Spleen (tissue), 11 donors: Measurements from ENCODE around the gene RNF167. TPM values are rescaled to one million over a fixed set of nuclear protein-coding genes. Genes with fewer than 3 reads are reported as not detected.
A peak's percentile ranks its signal among the peaks of the same experiment; 100 is the strongest.
"Not testable (repeated sequence)": the region's sequence is repeated elsewhere in the genome, so short reads cannot be mapped to it uniquely, and the experiment has no call there.

Experiments used
- DNase-seq: peaks from one replicate; pipeline ENCODE4 v3.0.0-alpha.2; 2020
- H3K27ac ChIP-seq, 8 donors: fragments of 200-600 bp; sonication (generic) in 7 of 8; 1 replicate in 4 of 8; 2 replicates in 4 of 8; pipeline versions ENCODE4 v1.5.0 to v1.8.0; 2016 to 2021; ENCODE audit warnings: inconsistent platforms in 4 of 8, mild to moderate bottlenecking in 4 of 8, moderate library complexity in 1 of 8
- H3K27me3 ChIP-seq, 7 donors: fragments of 200-600 bp; sonication (generic) in 6 of 7; replicated peaks in 1 of 7; 1 replicate in 4 of 7; 2 replicates in 3 of 7; pipeline versions ENCODE4 v1.5.0 to v1.8.0; 2016 to 2021; ENCODE audit warnings: inconsistent platforms in 3 of 7, mild to moderate bottlenecking in 1 of 7
- H3K36me3 ChIP-seq, 6 donors: fragments of 200-600 bp; sonication (generic) in 5 of 6; 1 replicate in 4 of 6; 2 replicates in 2 of 6; pipeline versions ENCODE4 v1.5.0 to v1.8.0; 2016 to 2021; ENCODE audit warnings: inconsistent platforms in 2 of 6
- H3K4me1 ChIP-seq, 6 donors: fragments of 200-600 bp; sonication (generic) in 5 of 6; 1 replicate in 3 of 6; 2 replicates in 3 of 6; pipeline versions ENCODE4 v1.5.0 to v1.8.0; 2016 to 2021; ENCODE audit warnings: inconsistent platforms in 3 of 6
- H3K4me3 ChIP-seq, 8 donors: fragments of 200-600 bp; sonication (generic) in 7 of 8; 1 replicate in 4 of 8; 2 replicates in 4 of 8; pipeline versions ENCODE4 v1.5.0 to v1.8.0; 2016 to 2021; ENCODE audit warnings: inconsistent platforms in 4 of 8, mild to moderate bottlenecking in 4 of 8, moderate library complexity in 2 of 8
- H3K9me3 ChIP-seq, 8 donors: fragments of 200-600 bp; sonication (generic) in 7 of 8; 1 replicate in 4 of 8; 2 replicates in 4 of 8; pipeline versions ENCODE4 v1.5.0 to v1.8.0; 2016 to 2021; ENCODE audit warnings: inconsistent platforms in 4 of 8
- POLR2A ChIP-seq, 3 donors: fragments of 450-650 bp; IDR thresholded peaks; one replicate each; pipeline ENCODE4 v1.5.1; 2017; ENCODE audit warnings: antibody characterized with exemption in 3 of 3, mild to moderate bottlenecking in 1 of 3
- POLR2AphosphoS5 ChIP-seq, 3 donors: sonication (generic); formaldehyde crosslinking; IDR thresholded peaks; one replicate each; pipeline ENCODE4 v1.5.1; 2017; ENCODE audit warnings: antibody characterized with exemption in 3 of 3
- WGBS, 5 donors: extraction: QIAGEN DNeasy Blood & Tissue Kit in 3 of 5; methylation state at CpG; one replicate each; pipeline versions ENCODE4 v1.1.5 to v1.1.7; 2013 to 2018; 5-methylcytosine and 5-hydroxymethylcytosine counted together
- intact Hi-C: fragments of 100-400 bp; cut with DNase I; formaldehyde crosslinking; loops from one replicate; pipeline ENCODE4 v1.15.0; 2023; ENCODE audit warnings: low total_unique reads
- polyA plus RNA-seq, 3 donors: library from polyadenylated mRNA; stranded (reverse); fragments of 200-250 nt; gene quantifications; one replicate each; pipeline ENCODE4 v1.2.1, GENCODE V29; 2013
- total RNA-seq, 7 donors: library from RNA; depleted of rRNA in 3 of 7; stranded (reverse); fragments of >200 nt in 3 of 7; fragmentation: NEBNext Ultra II Directional in 4 of 7; extraction: Animal tissue kit (Norgen Biotek cat#: 25700) in 4 of 7; gene quantifications; one replicate each; pipeline versions ENCODE4 v1.1.0 to v1.2.1, GENCODE V29; 2016 to 2021
- TF ChIP-seq, protein P1 (sequence below), 11 experiments: fragments of 200-600 bp in 7 of 11; fragments of 450-650 bp in 4 of 11; sonication (generic) in 4 of 11; IDR thresholded peaks in 8 of 11; conservative IDR thresholded peaks in 3 of 11; 1 replicate in 7 of 11; 2 replicates in 4 of 11; pipeline versions ENCODE4 v1.4.0 to v1.8.0; 2016 to 2021; ENCODE audit warnings: antibody characterized with exemption in 11 of 11, inconsistent platforms in 4 of 11, mild to moderate bottlenecking in 1 of 11
- donor health status: healthy with polysubstance abuse.
- donor health status: DM: no; HTN: no; CAD: no; lungs with moderate emphysema.
- donor health status: DM: no; HTN: no; CAD: no.
- donor health status: Bipolar disorder and iron deficiency.
- donor health status: healthy.
- donor health status: DM: no; HTN: no; CAD: no.
- donor health status: DM: yes; HTN: yes; CAD: no.

Gene RNF167
- total and polyA plus RNA-seq, 10 donors: 57.6 to 146 (median 93.2) TPM

DNA sequence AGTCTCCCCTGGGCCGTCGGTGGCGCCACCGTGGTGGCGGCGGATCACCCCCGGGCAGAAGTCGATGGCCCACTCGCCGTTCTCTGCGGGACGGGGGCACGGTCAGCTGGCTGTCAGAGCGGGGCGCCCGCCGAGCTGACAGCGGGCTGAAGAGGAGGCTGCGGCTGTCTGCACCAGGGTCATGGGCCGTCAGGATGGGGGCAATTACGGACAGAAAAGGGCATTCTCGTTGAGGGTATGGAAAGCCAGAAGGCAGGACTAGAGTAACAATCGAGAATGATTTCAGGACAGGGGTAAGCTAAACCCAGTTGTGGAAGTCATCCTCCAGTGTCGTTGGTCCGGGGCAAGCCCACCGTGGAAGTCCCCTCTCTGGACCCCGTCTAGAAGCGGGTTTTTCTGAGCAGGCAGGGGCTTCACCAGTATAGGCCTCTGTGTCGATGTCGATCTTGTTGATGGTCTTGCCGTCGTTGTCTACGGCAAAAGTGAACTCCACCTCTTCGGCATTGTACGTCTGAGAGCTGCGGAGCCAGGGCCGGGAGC, 38.9 kb upstream of the RNF167 start:
- 31 to 59% (median 42%) methylated on average over 33 to 37 of the region's 37 CpGs for WGBS, 5 donors
- Histone ChIP-seq H3K27me3 (peaks cover 0 to 43% (median 0%) of the 10 kb centered on the region in 7 donors), H3K4me1 (peaks cover 34 to 60% (median 50%) of the 10 kb centered on the region in 6 donors), H3K9me3 (no peaks in the 10 kb centered on the region), H3K4me3 (peak overlapping the region in 7 of 8 donors; percentile 10 to 81 (median 53)), H3K36me3 (peaks cover 0 to 17% (median 10%) of the 10 kb centered on the region in 6 donors), H3K27ac (peak overlapping the region in 7 of 8 donors; percentile 51 to 79 (median 74))
- no peak for DNase-seq
- intact Hi-C loops: no loop called here
- no peak for TF ChIP-seq POLR2A (IDR thresholded peaks at IDR 0.05)

DNA sequence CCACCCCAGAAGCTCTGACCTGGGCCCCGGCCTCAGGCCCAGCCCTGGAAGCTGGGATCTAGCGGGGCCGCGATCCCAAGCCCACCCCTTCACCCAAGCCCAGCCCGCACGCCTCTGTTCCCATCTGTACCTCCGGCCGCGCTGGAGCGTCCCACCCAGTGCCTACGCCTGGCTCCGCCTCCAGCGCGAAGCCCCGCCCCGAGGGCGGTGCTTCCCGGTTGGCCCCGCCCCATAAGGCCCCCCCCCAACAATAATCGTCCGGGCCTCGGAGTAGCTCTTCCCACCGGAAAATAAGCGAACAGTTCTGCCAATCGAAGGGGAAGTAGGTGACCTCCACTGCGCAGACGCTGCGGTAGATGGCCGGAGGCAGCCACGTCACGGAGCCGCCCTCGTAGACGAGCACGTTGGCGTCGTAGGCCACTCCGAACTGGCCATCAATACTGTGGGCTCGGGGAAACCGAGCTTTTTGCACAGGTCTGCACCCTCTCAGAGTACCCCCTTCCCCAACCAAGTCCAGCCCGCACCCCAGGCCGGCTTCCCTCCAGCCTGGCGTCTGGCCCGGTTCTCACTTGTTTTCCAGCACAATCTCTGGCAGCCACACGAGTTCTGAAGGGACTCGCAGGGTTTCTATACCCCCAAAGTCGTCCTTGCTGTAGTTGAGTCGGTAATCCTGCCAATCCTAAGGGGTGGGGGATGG, 38.3 kb upstream of the RNF167 start:
- H3K4me3 ChIP-seq: peak overlapping the region in 5 of 8 donors; percentile 45 to 81 (median 56)
- intact Hi-C loops: no loop called here
- TF ChIP-seq, protein P1, sequence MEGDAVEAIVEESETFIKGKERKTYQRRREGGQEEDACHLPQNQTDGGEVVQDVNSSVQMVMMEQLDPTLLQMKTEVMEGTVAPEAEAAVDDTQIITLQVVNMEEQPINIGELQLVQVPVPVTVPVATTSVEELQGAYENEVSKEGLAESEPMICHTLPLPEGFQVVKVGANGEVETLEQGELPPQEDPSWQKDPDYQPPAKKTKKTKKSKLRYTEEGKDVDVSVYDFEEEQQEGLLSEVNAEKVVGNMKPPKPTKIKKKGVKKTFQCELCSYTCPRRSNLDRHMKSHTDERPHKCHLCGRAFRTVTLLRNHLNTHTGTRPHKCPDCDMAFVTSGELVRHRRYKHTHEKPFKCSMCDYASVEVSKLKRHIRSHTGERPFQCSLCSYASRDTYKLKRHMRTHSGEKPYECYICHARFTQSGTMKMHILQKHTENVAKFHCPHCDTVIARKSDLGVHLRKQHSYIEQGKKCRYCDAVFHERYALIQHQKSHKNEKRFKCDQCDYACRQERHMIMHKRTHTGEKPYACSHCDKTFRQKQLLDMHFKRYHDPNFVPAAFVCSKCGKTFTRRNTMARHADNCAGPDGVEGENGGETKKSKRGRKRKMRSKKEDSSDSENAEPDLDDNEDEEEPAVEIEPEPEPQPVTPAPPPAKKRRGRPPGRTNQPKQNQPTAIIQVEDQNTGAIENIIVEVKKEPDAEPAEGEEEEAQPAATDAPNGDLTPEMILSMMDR (IDR thresholded peaks at IDR 0.05 in 8 of 11, conservative IDR thresholded peaks at IDR 0.05 in 3 of 11): no peak
- TF ChIP-seq POLR2AphosphoS5 (IDR thresholded peaks at IDR 0.05): peak; percentile 17 to 77 (median 76)
- DNase-seq: peak; percentile 95
- H3K27ac ChIP-seq: peak overlapping the region in 7 of 8 donors; percentile 51 to 79 (median 74)
- peaks cover 0 to 43% (median 0%) of the 10 kb centered on the region in 7 donors for H3K27me3 ChIP-seq
- 33 to 74% (median 41%) methylated on average over 27 to 48 of the region's 48 CpGs for WGBS, 5 donors
- peaks cover 34 to 60% (median 50%) of the 10 kb centered on the region in 6 donors for H3K4me1 ChIP-seq
- peaks cover 0 to 10% (median 4%) of the 10 kb centered on the region in 6 donors for H3K36me3 ChIP-seq
- no peaks in the 10 kb centered on the region for H3K9me3 ChIP-seq

DNA sequence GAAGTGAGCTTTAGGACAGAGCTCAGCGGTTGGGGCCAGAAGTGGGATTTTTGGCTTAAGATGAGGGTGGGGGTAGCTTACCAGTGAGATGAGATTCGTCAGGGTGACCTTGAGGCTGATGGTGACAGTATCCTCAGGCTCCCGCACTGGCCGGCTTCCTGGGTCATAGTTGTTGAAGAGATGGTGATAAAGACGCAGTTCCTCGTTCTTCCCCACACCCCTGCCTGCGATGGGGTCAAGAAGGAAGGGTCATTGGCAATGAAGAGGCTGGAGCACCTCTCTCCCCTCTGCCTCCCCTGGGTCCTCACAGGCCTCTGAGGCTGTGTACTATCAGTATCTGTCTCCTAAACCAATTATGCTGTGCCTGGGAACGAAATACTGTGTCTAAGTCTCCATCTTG, 37.5 kb upstream of the RNF167 start:
- Histone ChIP-seq H3K27ac (peak overlapping the region in 7 of 8 donors; percentile 47 to 79 (median 74)), H3K4me3 (peak overlapping the region in 1 of 8 donors; percentile 81), H3K36me3 (peaks cover 0 to 3% (median 0%) of the 10 kb centered on the region in 6 donors), H3K27me3 (peaks cover 0 to 43% (median 0%) of the 10 kb centered on the region in 7 donors), H3K9me3 (no peaks in the 10 kb centered on the region), H3K4me1 (peaks cover 34 to 60% (median 50%) of the 10 kb centered on the region in 6 donors)
- WGBS, 5 donors: 57 to 78% (median 65%) methylated on average over 8 of the region's 8 CpGs
- TF ChIP-seq, protein P1 (IDR thresholded peaks at IDR 0.05 in 8 of 11, conservative IDR thresholded peaks at IDR 0.05 in 3 of 11): no peak
- TF ChIP-seq POLR2AphosphoS5 (IDR thresholded peaks at IDR 0.05) (no peak), POLR2A (IDR thresholded peaks at IDR 0.05) (no peak)
- no peak for DNase-seq
- intact Hi-C loops: no loop called here

DNA sequence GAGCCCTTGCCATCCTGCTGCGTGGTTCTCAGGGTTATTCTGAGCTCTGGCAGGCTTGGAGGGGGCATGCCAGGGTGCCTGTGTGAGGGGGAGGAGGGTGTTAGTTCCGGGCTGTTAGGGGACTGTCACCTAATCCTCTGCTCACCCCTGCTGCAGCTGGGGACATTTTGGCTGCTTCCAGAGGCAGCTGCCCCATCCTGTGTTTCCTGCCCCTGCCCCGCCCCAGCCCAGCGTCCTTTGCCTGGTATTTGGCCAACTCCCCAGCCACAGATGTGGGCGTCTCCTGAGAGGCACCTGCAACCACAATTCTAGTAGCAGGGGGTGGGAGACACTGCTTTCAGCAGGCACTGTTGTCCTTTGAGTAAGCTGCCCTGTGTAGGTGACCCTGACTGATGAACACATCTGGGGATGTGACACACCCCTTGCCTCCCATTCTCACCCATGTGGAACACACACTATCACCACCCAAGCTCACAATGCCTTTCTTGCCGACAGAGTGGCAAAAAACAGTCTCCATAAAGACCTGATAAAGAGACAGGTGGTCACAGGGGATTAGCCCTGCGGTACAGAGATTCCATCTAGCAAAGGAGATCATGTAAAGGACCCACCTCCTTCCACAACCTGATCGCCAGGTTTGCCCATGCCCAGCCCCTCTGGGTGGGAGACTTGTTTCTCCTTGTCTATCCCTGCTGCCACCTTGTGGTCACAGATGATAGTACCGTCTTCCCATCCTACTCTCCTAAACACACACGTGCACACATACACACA, 36.8 kb upstream of the RNF167 start, which contains the start of gene CHRNE:
Gene CHRNE (minus strand): TSS at position 48 of the 768 bp plus-strand sequence. CDS start 35 bp downstream, at position 13.
- H3K4me1 ChIP-seq: peaks cover 34 to 60% (median 51%) of the 10 kb centered on the region in 6 donors
- H3K36me3 ChIP-seq: no peaks in the 10 kb centered on the region
- intact Hi-C loops: no loop called here
- peak within 1 kb of the TSS in 3 of 8 donors; percentile 56 to 81 (median 59) for H3K4me3 ChIP-seq
- H3K27me3 ChIP-seq: peaks cover 0 to 43% (median 0%) of the 10 kb centered on the region in 7 donors
- no peaks in the 10 kb centered on the region for H3K9me3 ChIP-seq
- peak within 1 kb of the TSS in 7 of 8 donors; percentile 47 to 79 (median 74) for H3K27ac ChIP-seq
- TF ChIP-seq POLR2A (IDR thresholded peaks at IDR 0.05): no peak
- TF ChIP-seq, protein P1 (IDR thresholded peaks at IDR 0.05 in 8 of 11, conservative IDR thresholded peaks at IDR 0.05 in 3 of 11): peak; percentile 64 to 92 (median 83)
- DNase-seq: peak; percentile 82
- WGBS, 5 donors: 7 to 10% (median 9%) methylated on average over 8 to 10 of the region's 10 CpGs

DNA sequence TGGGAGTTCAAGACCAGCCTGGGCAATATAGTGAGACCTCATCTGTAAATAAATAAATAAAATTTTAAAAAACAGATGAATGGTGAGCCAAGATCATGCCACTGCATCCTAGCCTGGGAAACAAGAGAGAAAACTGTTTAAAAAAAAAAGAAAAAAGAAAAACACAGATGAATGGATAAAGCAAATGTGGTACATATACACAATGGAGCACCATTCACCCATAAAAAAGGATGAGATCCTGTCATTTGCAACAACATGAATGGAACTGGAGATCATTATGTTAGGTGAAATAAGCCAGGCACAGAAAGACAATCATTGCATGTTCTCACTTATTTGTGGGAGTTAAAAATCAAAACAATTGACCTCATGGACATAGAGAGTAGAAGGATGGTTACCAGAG, 33.4 kb upstream of the RNF167 start:
- not testable (repeated sequence) for H3K4me3 ChIP-seq, H3K36me3 ChIP-seq, H3K27ac ChIP-seq, H3K9me3 ChIP-seq, H3K27me3 ChIP-seq, DNase-seq
- peaks cover 13 to 40% (median 29%) of the 10 kb centered on the region in 6 donors for H3K4me1 ChIP-seq
- intact Hi-C loops: loop anchor here (5.0 kb wide), 2 partner anchors 81 to 156 kb away; partner anchors contain the start of gene CAMTA2
